Measurements from ENCODE around the gene TLK1. TPM values are rescaled to one million over a fixed set of nuclear protein-coding genes. Genes with fewer than 3 reads are reported as not detected.
A peak's percentile ranks its signal among the peaks of the same experiment; 100 is the strongest.

Gene TLK1
- total RNA-seq, 1 donor from 2014 or later, result 50.2 TPM

DNA sequence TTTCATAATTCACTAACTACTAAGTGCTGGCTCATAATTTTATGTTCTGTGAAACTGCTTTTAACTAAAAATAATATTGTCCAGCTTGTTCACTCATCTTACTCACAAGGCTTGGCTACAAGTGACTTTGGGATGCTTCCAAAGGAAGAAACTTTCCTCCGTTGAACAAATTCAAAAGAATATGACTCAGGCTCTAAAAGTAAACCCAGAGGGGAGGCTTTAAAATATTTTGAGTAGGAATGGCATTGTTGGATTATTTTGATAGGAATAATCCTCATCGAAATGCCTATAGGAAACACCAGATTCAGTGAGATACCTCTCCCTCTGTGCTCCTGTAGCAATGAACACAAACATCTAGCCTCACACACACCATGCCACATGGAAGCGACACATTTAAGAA lies 25.2 kb upstream of the TLK1 start:
- DNase-seq (ENCODE audit: low read depth) (peak; percentile 82), FAIRE-seq (peak; percentile 87)
- no peaks in the 10 kb centered on the region for H3K9me3 Mint-ChIP-seq (ENCODE audit: unreplicated experiment)
- Histone ChIP-seq H3K9me3 (ENCODE audit: insufficient read depth, low read depth, low read length) (no peaks in the 10 kb centered on the region), H3K79me2 (ENCODE audit: insufficient read depth, low read length) (no peaks in the 10 kb centered on the region), H3K27ac (ENCODE audit: low read depth, low read length) (peak overlapping the region; percentile 55), H3K4me3 (ENCODE audit: insufficient read depth, low read depth, low read length) (no peak overlapping the region), H3K36me3 (ENCODE audit: insufficient read depth, low read length) (no peaks in the 10 kb centered on the region), H3K9ac (ENCODE audit: low read length) (peak overlapping the region; percentile 26), H4K20me1 (ENCODE audit: insufficient read depth, low read length) (no peaks in the 10 kb centered on the region), H3K27me3 (ENCODE audit: insufficient read depth, low read length) (no peaks in the 10 kb centered on the region), H2AFZ (ENCODE audit: low read depth, low read length) (peak overlapping the region; percentile 64), H3K4me2 (ENCODE audit: low read length) (peak overlapping the region; percentile 72), H3K4me1 (ENCODE audit: insufficient read depth, low read length) (peaks cover 10% of the 10 kb centered on the region)
- H3K4me3 Mint-ChIP-seq (ENCODE audit: unreplicated experiment), result no peak overlapping the region
- no peaks in the 10 kb centered on the region for H3K36me3 Mint-ChIP-seq (ENCODE audit: low read depth, unreplicated experiment)
- H3K27me3 Mint-ChIP-seq (ENCODE audit: low read depth, unreplicated experiment), result no peaks in the 10 kb centered on the region
- H3K4me1 Mint-ChIP-seq (ENCODE audit: low read depth, unreplicated experiment), result peaks cover 6% of the 10 kb centered on the region
- no peak for TF ChIP-seq EZH2 (IDR thresholded peaks at IDR 0.05; ENCODE audit: insufficient read depth, low read length)
- TF ChIP-seq, protein P1, sequence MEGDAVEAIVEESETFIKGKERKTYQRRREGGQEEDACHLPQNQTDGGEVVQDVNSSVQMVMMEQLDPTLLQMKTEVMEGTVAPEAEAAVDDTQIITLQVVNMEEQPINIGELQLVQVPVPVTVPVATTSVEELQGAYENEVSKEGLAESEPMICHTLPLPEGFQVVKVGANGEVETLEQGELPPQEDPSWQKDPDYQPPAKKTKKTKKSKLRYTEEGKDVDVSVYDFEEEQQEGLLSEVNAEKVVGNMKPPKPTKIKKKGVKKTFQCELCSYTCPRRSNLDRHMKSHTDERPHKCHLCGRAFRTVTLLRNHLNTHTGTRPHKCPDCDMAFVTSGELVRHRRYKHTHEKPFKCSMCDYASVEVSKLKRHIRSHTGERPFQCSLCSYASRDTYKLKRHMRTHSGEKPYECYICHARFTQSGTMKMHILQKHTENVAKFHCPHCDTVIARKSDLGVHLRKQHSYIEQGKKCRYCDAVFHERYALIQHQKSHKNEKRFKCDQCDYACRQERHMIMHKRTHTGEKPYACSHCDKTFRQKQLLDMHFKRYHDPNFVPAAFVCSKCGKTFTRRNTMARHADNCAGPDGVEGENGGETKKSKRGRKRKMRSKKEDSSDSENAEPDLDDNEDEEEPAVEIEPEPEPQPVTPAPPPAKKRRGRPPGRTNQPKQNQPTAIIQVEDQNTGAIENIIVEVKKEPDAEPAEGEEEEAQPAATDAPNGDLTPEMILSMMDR (IDR thresholded peaks at IDR 0.05; ENCODE audit: insufficient read depth, low read depth, low read length), result no peak
- H3K27ac Mint-ChIP-seq (ENCODE audit: unreplicated experiment), result no peak overlapping the region

DNA sequence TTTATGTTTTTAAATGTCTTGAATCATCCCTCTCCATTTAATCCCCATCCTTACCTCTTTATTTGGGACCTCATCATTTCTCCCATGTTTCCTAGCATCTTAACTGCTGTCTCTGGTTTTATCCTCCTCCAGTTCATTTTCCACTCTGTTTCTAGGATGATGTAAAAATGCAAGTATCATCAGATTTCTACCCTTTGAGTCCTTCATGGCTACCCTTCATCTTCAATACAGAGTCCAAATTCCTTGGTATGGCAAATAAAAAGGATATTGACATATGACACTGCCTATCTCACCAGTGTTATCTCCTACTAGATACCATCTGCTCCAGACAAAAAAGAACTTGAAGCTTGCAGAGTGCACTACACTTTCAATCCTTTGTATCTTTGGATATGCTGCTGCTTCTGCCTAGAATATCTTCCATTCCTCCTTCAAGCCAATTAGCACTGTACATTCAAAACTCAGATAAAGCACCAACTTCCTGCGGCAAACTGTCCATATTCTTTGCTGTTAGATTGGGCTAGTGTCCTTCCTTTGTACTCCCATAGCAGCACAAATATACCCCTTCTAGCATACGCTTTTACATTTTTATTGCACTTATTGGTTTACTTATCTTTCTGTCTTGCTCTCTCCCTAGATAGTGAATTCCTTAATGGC lies 24.6 kb upstream of the TLK1 start:
- Mint-ChIP-seq H3K4me3 (ENCODE audit: unreplicated experiment) (no peak overlapping the region), H3K4me1 (ENCODE audit: low read depth, unreplicated experiment) (peaks cover 6% of the 10 kb centered on the region), H3K9me3 (ENCODE audit: unreplicated experiment) (no peaks in the 10 kb centered on the region), H3K27me3 (ENCODE audit: low read depth, unreplicated experiment) (no peaks in the 10 kb centered on the region), H3K36me3 (ENCODE audit: low read depth, unreplicated experiment) (no peaks in the 10 kb centered on the region), H3K27ac (ENCODE audit: unreplicated experiment) (no peak overlapping the region)
- FAIRE-seq (no peak), DNase-seq (ENCODE audit: low read depth) (no peak)
- no peaks in the 10 kb centered on the region for H3K27me3 ChIP-seq (ENCODE audit: insufficient read depth, low read length)
- H3K27ac ChIP-seq (ENCODE audit: low read depth, low read length), result no peak overlapping the region
- no peak overlapping the region for H2AFZ ChIP-seq (ENCODE audit: low read depth, low read length)
- H4K20me1 ChIP-seq (ENCODE audit: insufficient read depth, low read length), result no peaks in the 10 kb centered on the region
- peaks cover 10% of the 10 kb centered on the region for H3K4me1 ChIP-seq (ENCODE audit: insufficient read depth, low read length)
- H3K9ac ChIP-seq (ENCODE audit: low read length), result no peak overlapping the region
- H3K36me3 ChIP-seq (ENCODE audit: insufficient read depth, low read length), result no peaks in the 10 kb centered on the region
- no peak overlapping the region for H3K4me3 ChIP-seq (ENCODE audit: insufficient read depth, low read depth, low read length)
- no peaks in the 10 kb centered on the region for H3K79me2 ChIP-seq (ENCODE audit: insufficient read depth, low read length)
- peak overlapping the region; percentile 72 for H3K4me2 ChIP-seq (ENCODE audit: low read length)
- H3K9me3 ChIP-seq (ENCODE audit: insufficient read depth, low read depth, low read length), result no peaks in the 10 kb centered on the region
- TF ChIP-seq, protein P1 (IDR thresholded peaks at IDR 0.05; ENCODE audit: insufficient read depth, low read depth, low read length), result no peak
- TF ChIP-seq EZH2 (IDR thresholded peaks at IDR 0.05; ENCODE audit: insufficient read depth, low read length), result no peak

Measured in astrocyte (in vitro differentiated cells and primary cell).